PFSK-1 (cell line): ENCODE measurements around the gene RACK1.

Source experiments
- FOXP2 ChIP-seq: optimal IDR thresholded peaks from 2 replicates; pipeline ENCODE3; 2011; ENCODE audit warnings: borderline replicate concordance, control low read depth, inconsistent platforms; ENCODE audit not compliant: insufficient read depth; ENCODE audit errors: extremely low read length, extremely low read depth
- POLR2AphosphoS5 ChIP-seq: IDR thresholded peaks from 2 replicates; pipeline ENCODE4 v1.6.1; 2012; ENCODE audit warnings: low read depth, mild to moderate bottlenecking, control low read depth, low read length, moderate library complexity
- REST ChIP-seq, 2 experiments: IDR thresholded peaks; 2 replicates each; pipeline versions ENCODE4 v1.6.1 to v1.8.0; 2011 to 2012; ENCODE audit warnings: low read depth in 2 of 2, low read length in 2 of 2, control low read depth in 1 of 2, inconsistent platforms in 1 of 2, mild to moderate bottlenecking in 1 of 2, moderate library complexity in 1 of 2; ENCODE audit not compliant: insufficient read depth in 1 of 2
- SIN3A ChIP-seq: IDR thresholded peaks from 2 replicates; pipeline ENCODE4 v1.6.1; 2012; ENCODE audit warnings: mild to moderate bottlenecking, low read length, moderate library complexity, borderline replicate concordance; ENCODE audit not compliant: insufficient read depth
- TAF1 ChIP-seq: IDR thresholded peaks from 2 replicates; pipeline ENCODE4 v1.6.1; 2012; ENCODE audit warnings: low read length, control low read depth, borderline replicate concordance; ENCODE audit not compliant: insufficient read depth

Gene RACK1

GRCh38 chr5:181221105-181221791, 22.5 kb downstream of the RACK1 start:
- TF ChIP-seq POLR2AphosphoS5 (no peak), REST (IDR thresholded peaks at IDR 0.05; ENCODE audit: insufficient read depth in 1 of 2, low read depth in 2 of 2, low read length in 2 of 2) (no peak), TAF1 (no peak), SIN3A (no peak), FOXP2 (no peak)

GRCh38 chr5:181220178-181220515, 23.6 kb downstream of the RACK1 start:
- TF ChIP-seq SIN3A (no peak), REST (IDR thresholded peaks at IDR 0.05; ENCODE audit: insufficient read depth in 1 of 2, low read depth in 2 of 2, low read length in 2 of 2) (no peak), FOXP2 (no peak), POLR2AphosphoS5 (no peak), TAF1 (no peak)

GRCh38 chr5:181219262-181220177, 24.2 kb downstream of the RACK1 start:
- no peak for TF ChIP-seq TAF1
- TF ChIP-seq REST (IDR thresholded peaks at IDR 0.05; ENCODE audit: insufficient read depth in 1 of 2, low read depth in 2 of 2, low read length in 2 of 2) = no peak
- no peak for TF ChIP-seq POLR2AphosphoS5
- TF ChIP-seq SIN3A = no peak
- no peak for TF ChIP-seq FOXP2

DNA sequence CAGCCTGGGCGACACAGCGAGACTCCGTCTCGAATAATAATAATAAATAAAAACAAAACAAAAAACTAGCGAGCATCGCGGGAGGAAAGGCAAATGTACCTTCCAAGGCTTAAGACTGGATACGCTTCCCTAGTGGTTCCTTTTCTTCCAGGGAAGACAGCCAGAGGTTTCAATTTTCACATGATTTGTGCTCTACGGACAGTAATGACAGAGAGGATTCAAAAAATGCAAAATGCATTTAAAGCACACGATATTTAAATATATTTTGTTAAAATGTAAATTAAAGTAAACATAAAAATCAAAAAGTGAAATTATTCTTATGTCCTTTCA, 24.9 kb downstream of the RACK1 start:
- TF ChIP-seq FOXP2 (no peak), TAF1 (no peak), REST (IDR thresholded peaks at IDR 0.05; ENCODE audit: insufficient read depth in 1 of 2, low read depth in 2 of 2, low read length in 2 of 2) (no peak), POLR2AphosphoS5 (no peak), SIN3A (no peak)
